GM21526 (cell line): ENCODE data around the gene RMND5A.

Source experiments
- ATAC-seq: cut with Tn5 transposase; IDR thresholded peaks from one replicate; pipeline ENCODE4 v1.9.1; 2021; ENCODE audit warnings: moderate library complexity; ENCODE audit not compliant: unreplicated experiment, low FRiP score

RMND5A gene, protein sequence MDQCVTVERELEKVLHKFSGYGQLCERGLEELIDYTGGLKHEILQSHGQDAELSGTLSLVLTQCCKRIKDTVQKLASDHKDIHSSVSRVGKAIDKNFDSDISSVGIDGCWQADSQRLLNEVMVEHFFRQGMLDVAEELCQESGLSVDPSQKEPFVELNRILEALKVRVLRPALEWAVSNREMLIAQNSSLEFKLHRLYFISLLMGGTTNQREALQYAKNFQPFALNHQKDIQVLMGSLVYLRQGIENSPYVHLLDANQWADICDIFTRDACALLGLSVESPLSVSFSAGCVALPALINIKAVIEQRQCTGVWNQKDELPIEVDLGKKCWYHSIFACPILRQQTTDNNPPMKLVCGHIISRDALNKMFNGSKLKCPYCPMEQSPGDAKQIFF

DNA sequence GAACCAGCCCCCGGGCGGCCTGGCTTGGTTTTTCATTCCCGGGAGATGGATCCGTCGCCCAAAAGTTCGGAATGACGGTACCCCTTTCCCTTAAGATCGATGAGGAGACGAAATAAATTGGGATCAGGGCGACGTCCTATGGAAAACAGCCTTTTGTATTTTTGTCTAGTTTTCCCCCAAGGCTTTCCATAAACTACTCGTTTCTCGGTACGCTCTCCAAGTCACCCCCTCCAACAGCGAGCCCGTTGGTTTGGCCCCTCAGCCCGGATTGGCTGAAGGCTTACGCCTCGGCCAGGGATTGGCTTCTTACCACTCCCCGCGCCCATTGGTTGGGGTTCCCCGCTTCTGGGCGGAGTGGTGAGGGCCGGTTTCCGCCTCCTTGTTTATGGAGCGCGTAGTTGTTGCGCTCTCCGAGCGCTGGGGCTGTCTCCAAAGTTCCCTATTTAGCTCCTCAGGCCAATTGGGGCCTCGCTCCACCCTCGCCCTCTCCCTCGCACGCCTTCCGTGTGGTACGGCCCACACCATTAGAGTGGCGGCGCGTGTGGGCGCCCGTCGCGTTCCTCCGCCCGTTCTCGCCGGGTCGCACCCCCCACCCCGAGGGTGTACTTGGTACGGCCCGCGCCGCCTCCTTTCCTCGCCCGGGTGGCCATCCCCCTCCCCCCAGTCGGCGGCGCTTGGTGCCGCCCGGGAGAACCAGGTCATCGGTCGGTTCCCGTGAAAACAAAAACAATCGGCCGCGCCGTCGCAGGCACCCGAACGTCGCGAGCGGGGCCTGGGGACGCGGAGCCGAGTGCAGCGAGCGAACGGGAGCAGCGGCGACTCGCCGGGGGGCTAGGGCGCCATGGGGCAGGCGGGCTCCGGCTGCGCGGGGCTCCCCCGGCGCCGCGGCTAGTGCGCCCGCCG, at the start of gene RMND5A:
TSS of gene RMND5A (plus strand) at position 655 of the 903 bp plus-strand sequence. CDS start 377 bp downstream, outside the sequence.
- ATAC-seq = peak; percentile 89

DNA sequence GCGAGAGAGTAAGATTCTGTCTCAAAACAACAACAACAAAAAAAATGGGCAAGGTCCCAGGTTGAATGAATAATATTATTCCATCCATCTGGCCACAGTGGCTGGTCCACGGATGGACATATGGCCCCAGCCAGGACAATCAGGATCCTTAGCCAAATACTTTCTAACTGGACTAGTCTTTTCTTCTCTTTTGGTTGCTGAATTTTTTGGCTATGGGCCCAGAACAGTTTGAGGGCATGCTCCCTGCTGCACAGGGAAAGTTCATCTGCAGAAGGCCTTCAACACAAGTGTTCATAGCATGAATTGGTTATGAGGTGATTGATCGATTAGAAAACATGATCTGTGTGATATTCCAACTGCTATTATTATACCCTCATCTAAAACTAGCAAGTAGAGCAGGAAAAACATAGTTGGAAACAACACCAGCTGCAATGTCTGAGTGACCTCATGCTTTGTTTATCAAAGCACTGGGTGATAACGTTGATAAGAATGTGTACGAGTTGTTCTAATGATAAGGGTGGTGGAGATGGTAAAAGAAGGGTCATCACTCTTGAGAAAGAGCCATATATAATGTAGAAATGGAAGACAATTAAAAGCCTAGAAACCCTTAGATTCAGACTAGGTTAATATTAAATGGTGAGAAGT, 48.6 kb upstream of the RMND5A start:
- ATAC-seq = no peak

DNA sequence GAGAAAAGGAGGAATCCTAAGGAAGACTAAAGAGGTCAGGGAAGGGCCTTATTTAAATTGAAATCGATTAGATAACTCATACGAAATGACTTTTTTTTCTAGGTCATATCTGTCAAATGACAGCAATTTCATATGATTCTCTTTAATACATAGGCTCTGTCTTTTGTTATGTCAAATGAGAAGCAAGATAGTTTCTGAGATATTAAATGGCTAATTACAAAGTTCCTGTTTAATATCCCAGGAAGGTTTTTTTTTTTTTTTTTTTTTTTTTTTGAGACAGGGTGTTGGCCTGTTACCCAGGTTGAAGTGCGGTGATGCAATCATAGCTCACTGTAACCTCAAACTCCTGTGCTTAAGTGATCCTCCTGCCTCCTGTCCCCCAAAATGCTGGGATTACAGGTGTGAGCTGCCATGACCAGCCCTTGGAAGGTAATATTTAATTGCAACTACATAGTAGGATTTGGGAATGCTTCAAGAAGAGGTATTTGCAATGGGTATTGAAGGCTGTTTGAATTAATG, 48.0 kb upstream of the RMND5A start:
- no peak for ATAC-seq

DNA sequence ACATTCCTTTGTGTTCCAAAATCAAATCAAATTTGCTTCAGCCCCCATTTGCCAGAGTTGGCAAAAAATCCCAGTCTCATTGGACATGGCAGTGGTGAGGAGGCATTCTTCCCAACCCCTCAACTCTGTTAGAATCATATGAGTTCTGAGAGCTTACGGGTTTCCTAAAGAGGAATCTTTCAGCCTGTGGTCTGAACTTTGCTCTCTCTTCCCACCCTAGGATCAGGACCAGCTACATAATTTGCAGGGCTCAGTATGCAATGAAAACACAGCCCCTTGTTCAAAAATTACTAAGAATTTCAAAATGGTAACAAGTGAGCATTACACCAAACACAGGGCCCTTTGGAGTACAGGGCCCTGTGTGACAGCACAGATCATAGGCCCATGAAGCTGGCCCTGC, 47.1 kb upstream of the RMND5A start:
- ATAC-seq = no peak

DNA sequence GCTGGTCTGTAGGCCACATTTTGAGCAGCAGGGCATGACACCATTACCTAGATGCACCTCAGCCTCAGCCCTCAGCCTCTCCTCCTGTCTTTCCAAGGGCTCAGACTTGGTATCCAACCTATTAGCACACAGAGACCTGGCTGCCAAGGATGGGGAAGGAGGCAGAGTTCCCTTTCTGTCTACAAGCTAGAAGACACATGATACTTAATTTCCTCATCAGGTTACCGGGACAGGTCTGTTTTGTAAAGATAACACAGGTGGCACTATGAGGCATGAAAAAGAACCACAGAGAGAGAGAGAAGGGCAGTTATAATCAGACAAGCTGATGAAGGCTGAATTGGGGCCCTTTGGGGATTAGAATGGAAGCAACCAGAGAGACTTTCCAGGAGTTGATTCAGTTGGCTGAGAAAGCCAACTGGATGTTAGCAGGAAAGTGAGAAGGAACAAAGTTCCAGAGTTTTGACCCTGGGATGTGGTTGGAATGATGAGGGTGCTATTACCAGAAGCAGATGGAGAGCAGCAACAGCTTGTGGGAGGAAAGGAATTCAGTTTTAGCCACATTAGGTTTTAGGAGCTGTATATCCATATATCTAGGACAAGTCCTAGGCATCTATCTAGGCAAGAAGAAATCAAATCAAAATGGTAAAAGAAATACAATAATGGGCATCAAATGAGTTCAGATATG, 46.0 kb upstream of the RMND5A start:
- ATAC-seq = no peak

DNA sequence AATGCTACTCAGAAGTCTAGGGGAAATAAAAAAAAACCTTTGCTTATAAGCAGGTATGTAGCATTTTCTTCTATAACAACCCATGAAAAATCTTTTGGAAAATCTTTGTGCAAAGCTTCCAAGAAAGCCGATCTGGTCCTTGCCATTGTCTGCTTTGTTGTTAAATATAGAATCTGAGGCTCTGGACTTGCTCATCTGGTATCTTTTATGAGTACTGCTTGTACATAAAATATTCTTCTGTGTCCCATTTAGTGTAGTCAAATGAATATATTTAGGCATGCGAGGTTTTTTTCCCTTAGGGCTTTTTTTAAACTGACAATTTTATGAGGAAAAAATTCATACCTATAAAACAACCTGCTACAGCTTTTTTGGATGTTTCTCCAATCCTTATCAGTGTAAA, 45.0 kb upstream of the RMND5A start:
- no peak for ATAC-seq

DNA sequence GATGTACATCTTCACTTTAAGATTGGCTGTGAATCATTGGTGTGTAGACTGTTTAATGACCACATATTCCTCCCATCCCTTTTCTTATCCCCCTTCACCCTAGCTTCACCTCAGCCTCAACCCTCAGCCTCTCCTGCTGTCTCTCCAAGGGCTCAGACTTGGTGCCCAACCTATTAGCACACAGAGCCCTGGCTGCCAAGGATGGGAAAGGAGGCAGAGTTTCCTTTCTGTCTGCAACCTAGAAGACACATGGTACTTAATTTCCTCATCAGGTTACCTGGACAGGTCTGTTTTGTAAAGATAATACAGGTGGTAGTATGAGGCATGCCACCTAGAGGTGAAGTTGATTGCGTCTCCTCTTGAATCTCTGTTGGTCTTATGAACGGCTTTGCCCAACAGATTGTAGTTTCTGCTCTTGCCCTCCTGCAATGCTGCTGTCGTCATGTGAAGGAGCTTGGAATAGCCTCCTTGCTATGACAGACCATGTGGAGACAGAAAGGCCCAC, 44.5 kb upstream of the RMND5A start:
- no peak for ATAC-seq

DNA sequence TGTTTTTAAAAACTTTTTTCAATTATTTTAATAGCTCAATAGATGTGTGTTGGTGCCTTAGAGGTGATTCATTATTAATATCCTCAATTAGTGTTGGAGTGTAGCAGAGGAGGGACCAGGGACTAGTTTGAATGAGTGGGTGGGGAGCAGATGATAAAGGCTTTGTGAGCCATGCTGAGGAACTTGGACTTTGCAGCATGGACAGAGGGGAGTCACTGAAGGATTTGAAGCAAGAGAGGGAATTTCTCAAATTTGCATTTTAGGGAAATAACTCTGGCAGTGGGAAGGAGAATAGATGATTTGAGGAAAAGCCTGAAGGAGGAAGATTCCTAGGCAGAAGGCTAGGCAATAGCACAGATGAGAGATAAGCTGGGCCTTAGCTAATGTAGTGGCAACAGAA, 42.3 kb upstream of the RMND5A start:
- no peak for ATAC-seq

DNA sequence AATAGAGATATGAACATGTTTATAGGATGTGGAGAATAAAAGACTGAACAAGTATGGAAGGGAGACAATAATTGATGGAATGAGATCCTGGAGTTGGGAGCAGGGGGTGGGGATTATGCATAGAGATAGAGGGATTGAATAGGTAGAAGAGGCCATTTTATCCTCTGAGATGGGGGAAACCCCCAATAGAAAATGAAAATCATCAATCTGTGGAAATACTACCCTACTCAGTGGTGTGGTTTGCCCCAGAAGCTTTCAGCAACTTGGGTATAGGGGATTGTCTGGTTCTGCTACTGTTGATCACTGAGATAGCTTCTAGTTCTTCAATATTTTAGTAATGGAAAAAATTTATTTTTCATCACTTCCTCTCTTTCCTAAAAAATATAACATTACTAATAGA, 41.1 kb upstream of the RMND5A start:
- ATAC-seq = no peak

DNA sequence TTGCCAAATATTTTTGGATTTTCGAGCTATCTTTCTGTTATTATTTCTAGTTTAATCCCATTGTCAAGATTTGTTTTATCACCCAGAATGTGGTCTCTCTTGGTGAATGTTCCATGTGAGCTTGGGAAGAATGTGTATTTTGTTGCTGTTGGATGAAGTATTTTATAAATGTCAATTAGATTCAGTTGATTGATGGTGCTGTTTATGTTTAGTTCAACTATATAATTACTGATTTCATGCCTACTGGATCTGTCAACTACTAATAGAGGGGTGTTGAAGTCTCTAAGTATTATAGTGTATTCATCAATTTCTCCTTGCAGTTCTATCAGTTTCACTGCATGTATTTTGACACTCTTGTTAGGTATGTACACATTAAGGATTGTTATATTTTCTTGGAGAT, 34.7 kb upstream of the RMND5A start:
- ATAC-seq = no peak

DNA sequence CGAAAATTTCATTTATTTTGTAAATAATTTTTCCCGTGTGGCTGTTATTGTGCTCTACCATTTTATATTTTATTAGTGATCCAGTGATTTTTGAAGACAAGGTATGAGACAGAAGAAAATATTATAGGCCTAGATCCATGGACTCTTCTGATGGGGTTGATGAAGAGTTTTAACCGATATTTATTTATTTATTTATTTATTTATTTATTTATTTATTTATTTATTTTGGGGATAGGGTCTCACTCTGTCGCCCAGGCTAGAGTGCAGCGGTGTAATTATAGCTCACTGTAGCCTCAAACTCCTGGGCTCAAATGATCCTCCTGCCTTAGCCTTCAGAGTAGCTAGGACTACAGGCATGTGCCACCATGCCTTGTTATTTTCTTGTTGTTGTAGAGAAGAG, 33.6 kb upstream of the RMND5A start:
- ATAC-seq = no peak

DNA sequence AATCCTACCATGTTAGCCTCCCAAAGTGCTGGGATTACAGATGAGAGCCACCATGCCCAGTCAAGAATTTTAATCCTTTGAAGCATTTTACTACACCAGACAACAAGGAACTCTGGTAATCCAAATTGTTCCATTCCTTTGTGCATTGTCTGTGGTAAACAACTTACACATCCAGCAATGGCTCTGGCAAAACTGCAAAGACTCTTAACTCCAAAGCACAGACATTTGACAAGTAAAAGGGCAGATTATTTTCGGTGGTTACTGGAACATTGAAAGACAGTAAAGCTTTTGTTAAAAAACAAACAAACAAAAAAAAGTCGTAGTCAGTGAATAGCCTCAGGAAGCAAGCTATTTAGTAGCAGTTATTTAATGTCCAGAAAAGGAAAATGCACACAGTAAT, 33.2 kb upstream of the RMND5A start:
- no peak for ATAC-seq

DNA sequence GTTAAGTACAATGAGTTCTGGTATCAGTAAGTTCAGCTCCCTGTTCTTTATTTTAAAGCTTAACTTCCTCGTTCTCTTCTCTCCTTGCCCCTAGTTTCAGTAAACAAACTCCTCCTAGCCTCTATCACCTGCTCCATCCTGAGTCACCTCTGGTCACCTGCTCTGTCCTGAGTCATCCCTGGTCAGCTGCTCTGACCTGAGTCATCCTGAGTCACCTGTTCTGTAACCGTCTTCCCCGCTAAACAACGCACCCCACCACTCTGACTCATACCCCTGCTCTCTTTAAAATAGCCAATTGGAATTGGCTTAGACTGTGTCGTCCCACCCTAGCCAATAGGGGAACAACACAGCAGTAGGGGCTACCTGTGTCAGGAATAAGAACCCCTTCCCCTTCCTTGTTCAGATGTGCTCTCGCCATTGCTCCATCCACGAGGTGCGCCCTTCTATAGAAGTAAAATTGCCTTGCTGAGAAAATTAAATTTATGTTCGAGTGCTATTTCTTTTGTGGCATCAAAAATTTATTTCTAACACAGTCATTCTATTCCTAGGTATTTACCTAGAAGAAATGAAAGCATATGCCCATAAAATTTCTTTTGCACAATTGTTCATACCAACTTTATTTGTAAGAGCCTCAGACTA, 24.9 kb upstream of the RMND5A start:
- no peak for ATAC-seq

DNA sequence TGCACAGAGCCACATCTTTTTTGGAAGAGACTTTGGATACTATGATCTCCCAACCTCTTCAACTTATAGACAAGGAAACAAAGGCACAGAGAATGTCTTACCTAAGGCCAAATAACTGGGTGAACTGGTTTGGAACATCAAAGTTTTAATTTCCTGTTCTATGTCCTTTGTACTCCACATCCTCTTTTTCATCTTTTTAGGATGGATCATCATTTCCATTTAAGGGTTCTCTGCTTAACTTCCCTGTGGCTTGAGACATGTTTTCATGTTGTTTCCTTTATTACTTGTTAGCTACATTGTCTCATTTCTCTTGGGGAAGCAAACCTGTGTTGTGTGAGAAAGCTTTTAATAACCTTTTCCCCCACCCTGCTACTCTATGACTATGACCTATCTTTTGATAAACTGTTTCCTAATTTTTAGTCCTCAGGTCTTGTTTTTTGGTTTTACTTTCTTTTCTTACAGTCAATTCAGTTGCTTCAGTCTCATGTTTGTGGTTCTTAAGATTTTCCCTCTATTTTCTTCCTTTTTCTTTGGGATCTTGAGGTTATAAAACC, 22.5 kb upstream of the RMND5A start:
- ATAC-seq = no peak

DNA sequence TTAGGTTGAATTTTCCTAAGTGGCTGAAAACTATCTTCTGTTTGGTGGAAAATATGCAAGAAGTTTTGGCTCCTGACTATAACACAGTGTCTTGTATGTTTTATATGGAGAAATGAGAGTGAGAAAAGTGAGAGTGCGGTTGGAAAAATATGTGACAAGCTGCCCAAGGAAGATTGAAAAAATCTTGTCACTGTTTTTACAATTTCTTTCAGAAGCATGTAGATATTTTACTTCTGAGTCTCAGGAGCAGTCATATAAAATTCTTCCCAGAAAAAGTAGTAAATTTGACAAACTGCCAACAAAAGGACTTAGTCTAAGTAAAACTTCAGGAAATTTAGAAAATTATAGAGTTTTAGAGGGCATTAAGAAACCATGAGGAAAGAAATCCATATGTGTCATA, 19.4 kb upstream of the RMND5A start:
- ATAC-seq = no peak

DNA sequence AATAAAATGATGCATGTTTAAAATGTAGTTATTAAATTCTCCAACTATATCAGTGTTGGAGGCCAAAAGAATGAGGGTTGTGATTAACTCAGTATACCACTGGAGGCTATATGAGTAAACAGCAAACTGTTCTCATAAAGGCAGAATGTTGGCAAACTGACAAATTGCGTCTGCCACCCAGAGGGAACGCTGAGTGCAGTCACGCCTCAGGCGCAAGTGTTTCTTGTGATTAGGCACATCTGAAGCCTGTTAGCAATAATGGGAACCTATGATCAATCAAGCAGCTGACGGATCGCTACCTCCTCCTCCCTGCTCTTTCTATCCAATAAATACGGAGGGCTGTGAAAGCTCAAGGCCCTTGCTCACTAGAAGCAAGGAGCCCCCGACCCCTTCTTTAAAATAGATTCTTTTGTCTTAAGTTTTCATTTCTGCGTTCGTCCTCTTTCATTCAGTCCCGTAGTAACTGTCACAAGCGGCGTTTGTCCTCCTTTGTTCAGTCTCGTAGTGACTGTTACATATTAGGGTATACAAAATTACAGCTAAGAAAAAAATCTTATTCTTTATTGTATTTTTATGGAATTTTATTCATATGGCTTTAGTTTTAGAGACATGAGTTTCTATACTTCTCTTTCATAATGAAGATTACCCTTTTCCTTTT, 16.3 kb upstream of the RMND5A start:
- ATAC-seq = no peak

DNA sequence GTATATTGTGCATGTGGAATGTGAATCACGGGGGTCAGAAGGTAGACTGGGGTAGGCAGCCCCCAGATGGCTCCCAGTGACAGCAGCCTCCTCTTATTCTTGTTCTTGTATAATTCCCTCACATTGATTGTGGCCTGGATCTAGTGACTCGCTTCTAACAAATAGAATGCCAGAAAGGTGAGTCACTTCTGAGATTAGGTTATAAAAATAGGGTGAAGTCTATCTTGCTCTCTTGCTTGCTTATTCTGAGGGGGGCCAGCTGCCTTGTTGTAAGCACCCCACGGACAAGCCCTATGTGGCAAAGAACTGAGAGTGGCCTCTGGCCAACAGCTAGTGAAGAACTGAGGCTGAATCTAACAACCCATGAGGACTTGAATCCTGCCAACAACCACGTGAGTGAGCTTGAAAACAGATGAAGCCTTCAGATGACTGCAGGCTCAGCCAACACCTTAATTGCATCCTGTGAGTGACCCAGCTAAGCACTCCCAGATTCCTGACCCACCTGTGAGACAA, 15.6 kb upstream of the RMND5A start:
- no peak for ATAC-seq

DNA sequence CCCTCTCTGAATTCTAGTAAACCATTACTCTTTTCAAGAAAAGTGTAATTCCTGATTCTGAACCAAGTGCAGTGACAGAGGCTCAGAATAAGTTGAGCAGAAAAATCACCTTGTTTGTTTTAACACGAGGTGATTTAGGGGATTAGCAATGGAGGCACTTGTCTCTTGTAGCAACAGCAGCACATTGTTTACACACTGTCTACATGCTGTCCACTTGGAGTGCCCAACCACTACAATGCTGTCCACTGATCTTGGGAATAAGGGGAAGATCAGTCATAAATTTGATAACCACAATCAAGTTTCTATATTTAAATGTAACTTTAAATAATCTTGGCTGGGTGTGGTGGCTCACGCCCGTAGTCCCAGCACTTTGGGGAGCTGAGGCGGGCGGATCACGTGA, 13.9 kb upstream of the RMND5A start:
- ATAC-seq = no peak

DNA sequence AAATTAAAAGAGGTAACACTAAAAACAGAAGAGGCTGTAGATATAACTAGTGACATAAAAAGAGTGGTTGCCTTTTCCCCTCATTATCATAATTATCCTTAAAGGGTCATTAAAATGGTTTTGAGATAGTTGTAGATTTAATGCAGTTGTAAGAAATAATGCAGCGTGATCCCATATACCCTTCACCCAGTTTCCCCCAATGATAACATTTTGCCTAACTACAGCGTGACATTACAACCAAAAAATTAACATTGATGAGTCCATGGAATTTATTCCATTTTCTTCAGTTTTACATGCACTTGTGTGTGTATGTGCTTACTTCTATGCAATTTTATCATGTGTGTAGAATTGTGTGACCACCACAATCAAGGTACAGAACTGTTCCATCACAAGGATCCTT, 13.2 kb upstream of the RMND5A start:
- ATAC-seq = no peak
